ENCODE results near the gene SYNGR3. TPM values are rescaled to one million over a fixed set of nuclear protein-coding genes. Genes with fewer than 3 reads are reported as not detected.

The SYNGR3 gene
- total and polyA plus RNA-seq, 2 of the 13 experiments (the other 11 are each of a cell fraction or from before 2014, with no cell fraction given): 0.97 to 5.7 TPM

GRCh38 chr16:2035431-2036199, 45.8 kb downstream of the SYNGR3 start (continued):
- 0 out of 2 replicates have a peak, but pooled peaks have one; percentile 26 for TF ChIP-seq ZNF607 (CRISPR knock-in tag; IDR thresholded peaks at IDR 0.05; ENCODE audit: borderline replicate concordance)
- TF ChIP-seq SPEN (CRISPR knock-in tag; IDR thresholded peaks at IDR 0.05; ENCODE audit: low read depth): peak; percentile 66
- no peak for TF ChIP-seq NONO (IDR thresholded peaks at IDR 0.05)
- TF ChIP-seq NONO (CRISPR knock-in tag; conservative IDR thresholded peaks at IDR 0.05): peak; percentile 21; the same call in 1 of the 2 replicates
- peak; percentile 72 for TF ChIP-seq JARID2 (CRISPR knock-in tag; IDR thresholded peaks at IDR 0.05; ENCODE audit: insufficient replicate concordance)
- TF ChIP-seq TEAD2 (CRISPR knock-in tag; IDR thresholded peaks at IDR 0.05): 0 out of 2 replicates have a peak, but pooled peaks have one; percentile 36
- no peak; the same call in 1 of the 2 replicates for TF ChIP-seq ELF4 (CRISPR knock-in tag; IDR thresholded peaks at IDR 0.05; ENCODE audit: borderline replicate concordance)
- TF ChIP-seq ZNF614 (CRISPR knock-in tag; IDR thresholded peaks at IDR 0.05; ENCODE audit: borderline replicate concordance): 0 out of 2 replicates have a peak, but pooled peaks have one; percentile 67
- TF ChIP-seq LCORL (IDR thresholded peaks at IDR 0.05): no peak; the same call in 1 of the 2 replicates
- peak; percentile 98 for TF ChIP-seq LCORL (CRISPR knock-in tag; IDR thresholded peaks at IDR 0.05)
- TF ChIP-seq ZNF891 (CRISPR knock-in tag; IDR thresholded peaks at IDR 0.05): no peak; the same call in none of the 2 replicates
- TF ChIP-seq AKNA (CRISPR knock-in tag; IDR thresholded peaks at IDR 0.05; ENCODE audit: borderline replicate concordance): 0 out of 2 replicates have a peak, but pooled peaks have one; percentile 29
- peak; percentile 99 for TF ChIP-seq CBFB (CRISPR knock-in tag; IDR thresholded peaks at IDR 0.05)
- peak; percentile 36; the same call in 1 of the 2 replicates for TF ChIP-seq STAG1 (CRISPR knock-in tag; IDR thresholded peaks at IDR 0.05)
- TF ChIP-seq, protein P1, sequence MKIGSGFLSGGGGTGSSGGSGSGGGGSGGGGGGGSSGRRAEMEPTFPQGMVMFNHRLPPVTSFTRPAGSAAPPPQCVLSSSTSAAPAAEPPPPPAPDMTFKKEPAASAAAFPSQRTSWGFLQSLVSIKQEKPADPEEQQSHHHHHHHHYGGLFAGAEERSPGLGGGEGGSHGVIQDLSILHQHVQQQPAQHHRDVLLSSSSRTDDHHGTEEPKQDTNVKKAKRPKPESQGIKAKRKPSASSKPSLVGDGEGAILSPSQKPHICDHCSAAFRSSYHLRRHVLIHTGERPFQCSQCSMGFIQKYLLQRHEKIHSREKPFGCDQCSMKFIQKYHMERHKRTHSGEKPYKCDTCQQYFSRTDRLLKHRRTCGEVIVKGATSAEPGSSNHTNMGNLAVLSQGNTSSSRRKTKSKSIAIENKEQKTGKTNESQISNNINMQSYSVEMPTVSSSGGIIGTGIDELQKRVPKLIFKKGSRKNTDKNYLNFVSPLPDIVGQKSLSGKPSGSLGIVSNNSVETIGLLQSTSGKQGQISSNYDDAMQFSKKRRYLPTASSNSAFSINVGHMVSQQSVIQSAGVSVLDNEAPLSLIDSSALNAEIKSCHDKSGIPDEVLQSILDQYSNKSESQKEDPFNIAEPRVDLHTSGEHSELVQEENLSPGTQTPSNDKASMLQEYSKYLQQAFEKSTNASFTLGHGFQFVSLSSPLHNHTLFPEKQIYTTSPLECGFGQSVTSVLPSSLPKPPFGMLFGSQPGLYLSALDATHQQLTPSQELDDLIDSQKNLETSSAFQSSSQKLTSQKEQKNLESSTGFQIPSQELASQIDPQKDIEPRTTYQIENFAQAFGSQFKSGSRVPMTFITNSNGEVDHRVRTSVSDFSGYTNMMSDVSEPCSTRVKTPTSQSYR (CRISPR knock-in tag; IDR thresholded peaks at IDR 0.05; ENCODE audit: borderline replicate concordance): peak; percentile 85
- peak; percentile 67 for TF ChIP-seq HNRNPLL (IDR thresholded peaks at IDR 0.05; ENCODE audit: low read depth, low read length, poor library complexity, severe bottlenecking)
- TF ChIP-seq ZSCAN9 (CRISPR knock-in tag; IDR thresholded peaks at IDR 0.05; ENCODE audit: borderline replicate concordance): 0 out of 2 replicates have a peak, but pooled peaks have one; percentile 80
- peak; percentile 78 for TF ChIP-seq RXRB (CRISPR knock-in tag; IDR thresholded peaks at IDR 0.05; ENCODE audit: borderline replicate concordance)
- TF ChIP-seq ZEB1 (IDR thresholded peaks at IDR 0.05; ENCODE audit: insufficient replicate concordance, low read depth): peak; percentile 25
- TF ChIP-seq, protein P2, sequence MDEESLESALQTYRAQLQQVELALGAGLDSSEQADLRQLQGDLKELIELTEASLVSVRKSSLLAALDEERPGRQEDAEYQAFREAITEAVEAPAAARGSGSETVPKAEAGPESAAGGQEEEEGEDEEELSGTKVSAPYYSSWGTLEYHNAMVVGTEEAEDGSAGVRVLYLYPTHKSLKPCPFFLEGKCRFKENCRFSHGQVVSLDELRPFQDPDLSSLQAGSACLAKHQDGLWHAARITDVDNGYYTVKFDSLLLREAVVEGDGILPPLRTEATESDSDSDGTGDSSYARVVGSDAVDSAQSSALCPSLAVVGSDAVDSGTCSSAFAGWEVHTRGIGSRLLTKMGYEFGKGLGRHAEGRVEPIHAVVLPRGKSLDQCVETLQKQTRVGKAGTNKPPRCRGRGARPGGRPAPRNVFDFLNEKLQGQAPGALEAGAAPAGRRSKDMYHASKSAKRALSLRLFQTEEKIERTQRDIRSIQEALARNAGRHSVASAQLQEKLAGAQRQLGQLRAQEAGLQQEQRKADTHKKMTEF (CRISPR knock-in tag; IDR thresholded peaks at IDR 0.05): peak; percentile 89

Measured in HepG2 (cell line).